Endodermal cell (in vitro differentiated cells): ENCODE data around the gene PPT1. TPM values are rescaled to one million over a fixed set of nuclear protein-coding genes. Genes with fewer than 3 reads are reported as not detected.

ENCODE experiments used
- DNase-seq: peaks from one replicate; pipeline ENCODE4 v3.0.0-alpha.2; 2017
- H3K27ac ChIP-seq: 2 replicates; pipeline ENCODE4 v1.5.1; 2013; ENCODE audit warnings: mild to moderate bottlenecking, low read depth, low read length, moderate library complexity
- H3K27me3 ChIP-seq: 2 replicates; pipeline ENCODE4 v1.6.1; 2013; ENCODE audit warnings: mild to moderate bottlenecking, low read length, moderate library complexity; ENCODE audit not compliant: insufficient read depth, control insufficient read depth, poor library complexity, severe bottlenecking
- H3K36me3 ChIP-seq: 2 replicates; pipeline ENCODE4 v1.7.0; 2013; ENCODE audit warnings: mild to moderate bottlenecking, low read length, moderate library complexity; ENCODE audit not compliant: control insufficient read depth, insufficient read depth
- H3K4me1 ChIP-seq: one replicate; pipeline ENCODE4 v1.7.0; 2013; ENCODE audit warnings: low read length; ENCODE audit not compliant: control insufficient read depth, insufficient read depth
- H3K4me3 ChIP-seq: 2 replicates; pipeline ENCODE4 v1.5.1; 2013; ENCODE audit warnings: mild to moderate bottlenecking, low read length, moderate library complexity
- H3K9ac ChIP-seq: 2 replicates; pipeline ENCODE4 v1.6.1; 2013; ENCODE audit warnings: mild to moderate bottlenecking, low read length, moderate library complexity; ENCODE audit not compliant: poor library complexity, severe bottlenecking; ENCODE audit errors: extremely low read depth
- H3K9me3 ChIP-seq: 2 replicates; pipeline ENCODE4 v1.6.1; 2013; ENCODE audit warnings: mild to moderate bottlenecking, low read length, moderate library complexity; ENCODE audit not compliant: control insufficient read depth
- H3K27ac Mint-ChIP-seq: 2 replicates; pipeline ENCODE4 v1.8.0; 2020; ENCODE audit warnings: mixed read lengths
- H3K27me3 Mint-ChIP-seq: 2 replicates; pipeline ENCODE4 v1.8.0; 2021; ENCODE audit warnings: mild to moderate bottlenecking, mixed read lengths; ENCODE audit not compliant: insufficient read depth
- H3K36me3 Mint-ChIP-seq: 2 replicates; pipeline ENCODE4 v1.8.0; 2020; ENCODE audit warnings: low read depth, mixed read lengths
- H3K4me1 Mint-ChIP-seq: 2 replicates; pipeline ENCODE4 v1.8.0; 2020; ENCODE audit warnings: mixed read lengths
- H3K4me3 Mint-ChIP-seq: 2 replicates; pipeline ENCODE4 v1.8.0; 2020; ENCODE audit warnings: mild to moderate bottlenecking, moderate library complexity, mixed read lengths
- H3K9me3 Mint-ChIP-seq: 2 replicates; pipeline ENCODE4 v1.8.0; 2020; ENCODE audit warnings: mild to moderate bottlenecking, mixed read lengths
- WGBS, 2 experiments: methylation state at CpG; one replicate each; pipeline versions ENCODE4 v1.1.5 to v1.1.7; 2013; ENCODE audit warnings: missing lambda C conversion rate in 2 of 2, mixed read lengths in 1 of 2; ENCODE audit not compliant: insufficient coverage in 1 of 2, insufficient read length in 1 of 2; 5-methylcytosine and 5-hydroxymethylcytosine counted together
- total RNA-seq, 2 donors: library from RNA; stranded (reverse); fragmentation: NEBNext Ultra II Directional in 1 of 2; extraction: Animal tissue kit (Norgen Biotek cat#: 25700) in 1 of 2; gene quantifications; 2 replicates in 1 of 2; 3 replicates in 1 of 2; pipeline ENCODE4 v1.2.1, GENCODE V29; 2021
- TF ChIP-seq, protein P1 (sequence below): fragments of 200-600 bp; sonication (generic); conservative IDR thresholded peaks from 2 replicates; pipeline ENCODE4 v1.5.0; 2021; ENCODE audit warnings: antibody characterized with exemption, mild to moderate bottlenecking

The PPT1 gene
- total RNA-seq, 2 donors from 2014 or later = 85.7 to 111 TPM

DNA sequence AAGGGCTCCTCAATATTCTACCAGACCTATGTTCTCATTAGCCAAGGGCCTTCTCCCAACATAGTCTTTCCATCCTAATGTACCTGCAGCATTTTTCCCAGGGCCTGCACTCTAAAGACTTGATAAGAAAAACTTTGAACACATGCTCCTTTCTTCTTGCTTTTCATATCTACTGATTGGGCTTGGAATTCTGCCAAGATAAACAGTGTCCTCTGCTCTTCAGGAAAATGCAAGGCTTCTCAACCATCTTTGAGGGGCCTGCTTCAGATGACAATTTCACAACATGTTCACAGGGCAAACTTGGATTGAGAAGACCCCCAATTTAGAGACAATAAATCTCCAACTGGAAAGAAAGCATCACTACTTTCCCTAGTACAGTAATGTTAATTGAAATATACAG is 25.8 kb upstream of the PPT1 start:
- Histone ChIP-seq H3K4me1 (no peaks in the 10 kb centered on the region), H3K9me3 (no peaks in the 10 kb centered on the region), H3K9ac (no peak overlapping the region), H3K4me3 (no peak overlapping the region), H3K27me3 (peaks cover 26% of the 10 kb centered on the region), H3K36me3 (no peaks in the 10 kb centered on the region), H3K27ac (no peak overlapping the region)
- H3K9me3 Mint-ChIP-seq = no peaks in the 10 kb centered on the region
- peaks cover 29% of the 10 kb centered on the region for H3K27me3 Mint-ChIP-seq
- no peak overlapping the region for H3K4me3 Mint-ChIP-seq
- TF ChIP-seq, protein P1, sequence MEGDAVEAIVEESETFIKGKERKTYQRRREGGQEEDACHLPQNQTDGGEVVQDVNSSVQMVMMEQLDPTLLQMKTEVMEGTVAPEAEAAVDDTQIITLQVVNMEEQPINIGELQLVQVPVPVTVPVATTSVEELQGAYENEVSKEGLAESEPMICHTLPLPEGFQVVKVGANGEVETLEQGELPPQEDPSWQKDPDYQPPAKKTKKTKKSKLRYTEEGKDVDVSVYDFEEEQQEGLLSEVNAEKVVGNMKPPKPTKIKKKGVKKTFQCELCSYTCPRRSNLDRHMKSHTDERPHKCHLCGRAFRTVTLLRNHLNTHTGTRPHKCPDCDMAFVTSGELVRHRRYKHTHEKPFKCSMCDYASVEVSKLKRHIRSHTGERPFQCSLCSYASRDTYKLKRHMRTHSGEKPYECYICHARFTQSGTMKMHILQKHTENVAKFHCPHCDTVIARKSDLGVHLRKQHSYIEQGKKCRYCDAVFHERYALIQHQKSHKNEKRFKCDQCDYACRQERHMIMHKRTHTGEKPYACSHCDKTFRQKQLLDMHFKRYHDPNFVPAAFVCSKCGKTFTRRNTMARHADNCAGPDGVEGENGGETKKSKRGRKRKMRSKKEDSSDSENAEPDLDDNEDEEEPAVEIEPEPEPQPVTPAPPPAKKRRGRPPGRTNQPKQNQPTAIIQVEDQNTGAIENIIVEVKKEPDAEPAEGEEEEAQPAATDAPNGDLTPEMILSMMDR = no peak
- no peaks in the 10 kb centered on the region for H3K4me1 Mint-ChIP-seq
- no peak for DNase-seq
- no peak overlapping the region for H3K27ac Mint-ChIP-seq
- H3K36me3 Mint-ChIP-seq = no peaks in the 10 kb centered on the region

DNA sequence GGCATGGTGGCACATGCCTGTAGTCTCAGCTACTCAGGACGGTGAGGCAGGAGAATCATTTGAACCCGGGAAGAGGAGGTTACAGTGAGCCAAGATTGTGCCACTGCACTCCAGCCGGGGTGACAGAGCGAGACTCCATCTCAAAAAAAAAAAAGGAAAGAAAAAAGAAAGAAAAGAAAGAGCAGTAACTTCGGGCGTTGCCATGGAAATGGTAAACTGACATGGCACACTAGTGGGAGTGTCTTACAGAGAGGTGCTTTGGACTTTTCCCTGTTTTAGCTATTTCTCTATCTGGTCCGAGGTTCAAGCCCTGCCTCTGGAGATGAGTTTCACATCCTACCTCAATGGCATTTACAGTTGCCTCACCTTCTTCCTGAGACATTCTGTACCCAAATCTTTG is 23.1 kb upstream of the PPT1 start:
- no peak overlapping the region for H3K27ac Mint-ChIP-seq
- H3K36me3 ChIP-seq = no peaks in the 10 kb centered on the region
- TF ChIP-seq, protein P1 = no peak
- H3K4me3 ChIP-seq = no peak overlapping the region
- H3K4me3 Mint-ChIP-seq = no peak overlapping the region
- peaks cover 38% of the 10 kb centered on the region for H3K27me3 Mint-ChIP-seq
- H3K9me3 ChIP-seq = no peaks in the 10 kb centered on the region
- DNase-seq = no peak
- no peaks in the 10 kb centered on the region for H3K9me3 Mint-ChIP-seq
- H3K27me3 ChIP-seq = peaks cover 26% of the 10 kb centered on the region
- peaks cover 8% of the 10 kb centered on the region for H3K4me1 ChIP-seq
- H3K27ac ChIP-seq = no peak overlapping the region
- 94 to 98% methylated on average over 5 to 7 of the region's 7 CpGs for WGBS, 2 experiments
- H3K36me3 Mint-ChIP-seq = no peaks in the 10 kb centered on the region
- no peaks in the 10 kb centered on the region for H3K4me1 Mint-ChIP-seq
- H3K9ac ChIP-seq = no peak overlapping the region

DNA sequence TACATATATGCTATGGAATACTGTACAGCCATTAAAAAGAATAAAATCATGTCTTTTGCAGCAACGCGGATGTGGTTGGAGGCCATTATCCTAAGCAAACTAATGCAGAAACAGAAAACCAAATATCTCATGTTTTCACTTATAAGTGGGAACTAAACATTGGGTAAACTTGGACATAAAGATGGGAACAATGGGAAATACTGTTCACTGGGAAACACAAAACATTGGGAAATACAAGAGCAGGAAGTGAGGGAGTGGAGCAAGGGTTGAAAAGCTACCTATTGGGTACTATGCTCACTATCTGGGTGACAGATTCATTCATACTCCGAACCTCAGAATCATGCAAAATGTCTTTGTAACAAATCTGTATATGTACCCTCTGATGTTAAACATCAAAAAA is 17.3 kb upstream of the PPT1 start:
- Mint-ChIP-seq H3K27ac (no peak overlapping the region), H3K27me3 (peaks cover 38% of the 10 kb centered on the region), H3K9me3 (peaks cover 16% of the 10 kb centered on the region), H3K36me3 (no peaks in the 10 kb centered on the region), H3K4me3 (no peak overlapping the region), H3K4me1 (no peaks in the 10 kb centered on the region)
- no peak for DNase-seq
- H3K4me3 ChIP-seq = no peak overlapping the region
- 97% methylated on average over 3 of the region's 3 CpGs; no CpG with 5 or more reads in 1 of the 2 experiments for WGBS, 2 experiments
- TF ChIP-seq, protein P1 = no peak
- H3K9me3 ChIP-seq = peaks cover 8% of the 10 kb centered on the region
- no peak overlapping the region for H3K27ac ChIP-seq
- no peak overlapping the region for H3K9ac ChIP-seq
- H3K27me3 ChIP-seq = peaks cover 41% of the 10 kb centered on the region
- peaks cover 8% of the 10 kb centered on the region for H3K4me1 ChIP-seq
- no peaks in the 10 kb centered on the region for H3K36me3 ChIP-seq
